Breast epithelium (tissue), 4 donors: ENCODE data around the gene GNAI2. TPM values are rescaled to one million over a fixed set of nuclear protein-coding genes. Genes with fewer than 3 reads are reported as not detected.

Source experiments
- DNase-seq, 2 donors: peaks; one replicate each; pipeline ENCODE4 v3.0.0-alpha.2; 2019; ENCODE audit warnings: low spot score in 2 of 2
- H3K27ac ChIP-seq, 2 donors: fragments of 200-600 bp; sonication (generic) in 1 of 2; one replicate each; pipeline ENCODE4 v1.5.1; 2016 to 2019; ENCODE audit warnings: mild to moderate bottlenecking in 1 of 2
- H3K27me3 ChIP-seq, 2 donors: fragments of 200-600 bp; sonication (generic) in 1 of 2; one replicate each; pipeline versions ENCODE4 v1.5.1 to v1.6.0; 2017 to 2019; ENCODE audit warnings: control low read depth in 1 of 2, mild to moderate bottlenecking in 1 of 2
- H3K36me3 ChIP-seq: fragments of 200-600 bp; one replicate; pipeline ENCODE4 v1.5.1; 2019
- H3K4me1 ChIP-seq, 2 donors: fragments of 200-600 bp; sonication (generic); one replicate each; pipeline ENCODE4 v1.5.1; 2016 to 2019; ENCODE audit warnings: control low read depth in 1 of 2
- H3K4me3 ChIP-seq, 3 donors: fragments of 200-600 bp; sonication (generic); 1 replicate in 2 of 3; 2 replicates in 1 of 3; pipeline ENCODE4 v1.5.1; 2016 to 2019; ENCODE audit warnings: mild to moderate bottlenecking in 3 of 3, moderate library complexity in 2 of 3
- H3K9me3 ChIP-seq, 2 donors: fragments of 200-600 bp; sonication (generic) in 1 of 2; one replicate each; pipeline ENCODE4 v1.5.1; 2016 to 2019; ENCODE audit warnings: control low read depth in 1 of 2
- POLR2A ChIP-seq: fragments of 450-650 bp; IDR thresholded peaks from one replicate; pipeline ENCODE4 v1.6.1; 2016; ENCODE audit warnings: antibody characterized with exemption, mild to moderate bottlenecking, moderate library complexity
- POLR2AphosphoS5 ChIP-seq, 3 donors: sonication (generic); formaldehyde crosslinking; IDR thresholded peaks; one replicate each; pipeline ENCODE4 v1.6.1; 2017; ENCODE audit warnings: antibody characterized with exemption in 3 of 3
- intact Hi-C: fragments of 100-400 bp; cut with DNase I; formaldehyde crosslinking; loops from one replicate; pipeline ENCODE4 v1.15.1; 2023; ENCODE audit warnings: low total_unique reads
- total RNA-seq, 3 donors: library from RNA; depleted of rRNA; stranded (reverse); fragments of >200 nt; gene quantifications; one replicate each; pipeline ENCODE4 v1.1.0, GENCODE V29; 2016
- TF ChIP-seq, protein P1 (sequence below), 3 donors: fragments of 450-650 bp; IDR thresholded peaks; one replicate each; pipeline ENCODE4 v1.5.1; 2016 to 2017; ENCODE audit warnings: antibody characterized with exemption in 3 of 3, mild to moderate bottlenecking in 3 of 3, moderate library complexity in 3 of 3

Gene GNAI2
- total RNA-seq, 3 donors from 2014 or later: 95.3 to 232 (median 162) TPM

- Histone ChIP-seq H3K4me1 (peaks cover 0 to 14% of the 10 kb centered on the region in 2 donors), H3K27ac (peak overlapping the region; percentile 76 to 93), H3K36me3 (no peaks in the 10 kb centered on the region), H3K4me3 (no peak overlapping the region), H3K9me3 (no peaks in the 10 kb centered on the region), H3K27me3 (no peaks in the 10 kb centered on the region)
- intact Hi-C loops: no loop called here
- TF ChIP-seq, protein P1, sequence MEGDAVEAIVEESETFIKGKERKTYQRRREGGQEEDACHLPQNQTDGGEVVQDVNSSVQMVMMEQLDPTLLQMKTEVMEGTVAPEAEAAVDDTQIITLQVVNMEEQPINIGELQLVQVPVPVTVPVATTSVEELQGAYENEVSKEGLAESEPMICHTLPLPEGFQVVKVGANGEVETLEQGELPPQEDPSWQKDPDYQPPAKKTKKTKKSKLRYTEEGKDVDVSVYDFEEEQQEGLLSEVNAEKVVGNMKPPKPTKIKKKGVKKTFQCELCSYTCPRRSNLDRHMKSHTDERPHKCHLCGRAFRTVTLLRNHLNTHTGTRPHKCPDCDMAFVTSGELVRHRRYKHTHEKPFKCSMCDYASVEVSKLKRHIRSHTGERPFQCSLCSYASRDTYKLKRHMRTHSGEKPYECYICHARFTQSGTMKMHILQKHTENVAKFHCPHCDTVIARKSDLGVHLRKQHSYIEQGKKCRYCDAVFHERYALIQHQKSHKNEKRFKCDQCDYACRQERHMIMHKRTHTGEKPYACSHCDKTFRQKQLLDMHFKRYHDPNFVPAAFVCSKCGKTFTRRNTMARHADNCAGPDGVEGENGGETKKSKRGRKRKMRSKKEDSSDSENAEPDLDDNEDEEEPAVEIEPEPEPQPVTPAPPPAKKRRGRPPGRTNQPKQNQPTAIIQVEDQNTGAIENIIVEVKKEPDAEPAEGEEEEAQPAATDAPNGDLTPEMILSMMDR (IDR thresholded peaks at IDR 0.05): no peak
- TF ChIP-seq POLR2A: no peak
- TF ChIP-seq POLR2AphosphoS5 (IDR thresholded peaks at IDR 0.05): no peak
- no peak for DNase-seq
Measured at GRCh38 chr3:50255251-50255615, 19.2 kb downstream of the GNAI2 start.

DNA sequence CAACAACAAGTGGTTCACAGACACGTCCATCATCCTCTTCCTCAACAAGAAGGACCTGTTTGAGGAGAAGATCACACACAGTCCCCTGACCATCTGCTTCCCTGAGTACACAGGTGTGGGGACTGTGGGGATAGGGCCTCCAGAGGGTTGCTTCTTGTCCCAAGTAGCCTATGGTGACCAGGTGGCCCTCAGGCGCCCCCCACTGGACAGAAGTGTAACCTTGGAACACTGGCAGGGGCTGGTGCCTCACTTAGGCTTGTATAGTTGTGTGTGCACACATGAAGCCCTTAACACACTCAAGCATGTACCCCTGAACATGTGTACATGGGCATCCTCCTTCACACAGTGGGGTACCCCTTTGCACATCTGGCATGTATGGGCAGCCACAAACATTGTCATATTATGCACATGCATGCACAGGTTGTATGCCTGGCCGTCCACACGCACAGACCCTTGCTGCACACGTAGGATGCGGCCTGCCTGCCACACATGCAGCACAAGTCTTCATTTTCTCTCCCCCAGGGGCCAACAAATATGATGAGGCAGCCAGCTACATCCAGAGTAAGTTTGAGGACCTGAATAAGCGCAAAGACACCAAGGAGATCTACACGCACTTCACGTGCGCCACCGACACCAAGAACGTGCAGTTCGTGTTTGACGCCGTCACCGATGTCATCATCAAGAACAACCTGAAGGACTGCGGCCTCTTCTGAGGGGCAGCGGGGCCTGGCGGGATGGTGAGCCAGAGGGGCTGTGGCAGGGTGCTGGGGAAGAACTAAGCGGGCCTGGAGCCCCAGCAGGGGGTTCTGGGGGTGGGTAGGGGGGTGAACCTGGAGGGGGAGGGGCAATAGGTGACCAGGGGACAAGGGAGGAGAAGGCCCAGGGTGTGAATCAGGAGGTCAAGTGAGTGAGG lies 21.2 kb downstream of the GNAI2 start:
- Histone ChIP-seq H3K9me3 (no peaks in the 10 kb centered on the region), H3K4me1 (peaks cover 9 to 21% of the 10 kb centered on the region in 2 donors), H3K27ac (peak overlapping the region; percentile 72 to 100), H3K36me3 (no peaks in the 10 kb centered on the region), H3K4me3 (no peak overlapping the region), H3K27me3 (no peaks in the 10 kb centered on the region)
- no peak for TF ChIP-seq POLR2AphosphoS5 (IDR thresholded peaks at IDR 0.05)
- TF ChIP-seq, protein P1 (IDR thresholded peaks at IDR 0.05): peak in 1 of 3 donors; percentile 27
- no peak for TF ChIP-seq POLR2A
- no peak for DNase-seq
- intact Hi-C loops: no loop called here

GRCh38 chr3:50258029-50258680 lies 22.2 kb downstream of the GNAI2 start:
- intact Hi-C loops: no loop called here
- DNase-seq: no peak
- H3K27me3 ChIP-seq: no peaks in the 10 kb centered on the region
- H3K4me1 ChIP-seq: peaks cover 9 to 21% of the 10 kb centered on the region in 2 donors
- no peak overlapping the region for H3K4me3 ChIP-seq
- no peaks in the 10 kb centered on the region for H3K36me3 ChIP-seq
- TF ChIP-seq POLR2A: no peak
- TF ChIP-seq, protein P1 (IDR thresholded peaks at IDR 0.05): no peak
- TF ChIP-seq POLR2AphosphoS5 (IDR thresholded peaks at IDR 0.05): no peak
- H3K27ac ChIP-seq: peak overlapping the region; percentile 72 to 100
- no peaks in the 10 kb centered on the region for H3K9me3 ChIP-seq

- H3K9me3 ChIP-seq: no peaks in the 10 kb centered on the region
- TF ChIP-seq, protein P1 (IDR thresholded peaks at IDR 0.05): no peak
- TF ChIP-seq POLR2A (no peak), POLR2AphosphoS5 (IDR thresholded peaks at IDR 0.05) (no peak)
- H3K36me3 ChIP-seq: no peaks in the 10 kb centered on the region
- H3K27me3 ChIP-seq: no peaks in the 10 kb centered on the region
- no peak overlapping the region for H3K4me3 ChIP-seq
- H3K27ac ChIP-seq: peak overlapping the region; percentile 97 to 100
- intact Hi-C loops: no loop called here
- DNase-seq: no peak
- H3K4me1 ChIP-seq: peaks cover 10 to 21% of the 10 kb centered on the region in 2 donors
Measured at GRCh38 chr3:50258979-50259378, 23.0 kb downstream of the GNAI2 start.
